Omental fat pad (tissue), 4 donors: Measurements from ENCODE around the gene SEC63. TPM values are rescaled to one million over a fixed set of nuclear protein-coding genes. Genes with fewer than 3 reads are reported as not detected.
"Not testable (repeated sequence)": the region's sequence is repeated elsewhere in the genome, so short reads cannot be mapped to it uniquely, and the experiment has no call there.

Experiments used
- ATAC-seq: fragments of 150-250 bp; one replicate; pipeline ENCODE4 v1.9.1; 2016; ENCODE audit warnings: mild to moderate bottlenecking, moderate library complexity; ENCODE audit not compliant: low FRiP score
- DNase-seq: peaks from one replicate; pipeline ENCODE4 v3.0.0-alpha.2; 2019; ENCODE audit warnings: low spot score
- CTCF ChIP-seq, 3 donors: fragments of 450-650 bp; IDR thresholded peaks; one replicate each; pipeline ENCODE4 v1.5.1; 2016 to 2017; ENCODE audit warnings: antibody characterized with exemption in 3 of 3, mild to moderate bottlenecking in 3 of 3, moderate library complexity in 2 of 3
- total RNA-seq, 4 donors: library from RNA; depleted of rRNA; stranded (reverse); fragments of >200 nt; gene quantifications; one replicate each; pipeline ENCODE4 v1.1.0, GENCODE V29; 2016

Gene SEC63
- total RNA-seq, 4 donors from 2014 or later = 26.6 to 55.1 (median 43.1) TPM

- DNase-seq = no peak
- TF ChIP-seq CTCF (IDR thresholded peaks at IDR 0.05) = no peak
- ATAC-seq = no peak
These were observed 86.0 kb downstream of the SEC63 start for GRCh38 chr6:107871976-107872375.

GRCh38 chr6:107871512-107871911 is 86.5 kb downstream of the SEC63 start:
- not testable (repeated sequence) for DNase-seq, ATAC-seq

GRCh38 chr6:107871016-107871415 is 87.0 kb downstream of the SEC63 start:
- DNase-seq = no peak
- ATAC-seq = no peak
- no peak for TF ChIP-seq CTCF (IDR thresholded peaks at IDR 0.05)

GRCh38 chr6:107870381-107870780 is 87.6 kb downstream of the SEC63 start:
- ATAC-seq (no peak), DNase-seq (no peak)
- no peak for TF ChIP-seq CTCF (IDR thresholded peaks at IDR 0.05)

- no peak for ATAC-seq
These were observed 88.1 kb downstream of the SEC63 start for GRCh38 chr6:107869871-107870270.

GRCh38 chr6:107868867-107869611 is 89.0 kb downstream of the SEC63 start:
- no peak for TF ChIP-seq CTCF (IDR thresholded peaks at IDR 0.05)
- ATAC-seq = no peak
- no peak for DNase-seq

More at GRCh38 chr6:107869871-107870270, 88.1 kb downstream of the SEC63 start:
- no peak for TF ChIP-seq CTCF (IDR thresholded peaks at IDR 0.05)
- DNase-seq = no peak

GRCh38 chr6:107867302-107867615 is 90.7 kb downstream of the SEC63 start:
- DNase-seq (no peak), ATAC-seq (no peak)
- no peak for TF ChIP-seq CTCF (IDR thresholded peaks at IDR 0.05)
